Calu3 (cell line): ENCODE data around the gene HOOK2. TPM values are rescaled to one million over a fixed set of nuclear protein-coding genes. Genes with fewer than 3 reads are reported as not detected.
A peak's percentile ranks its signal among the peaks of the same experiment; 100 is the strongest.

Source experiments
- BruUV-seq: library from RNA; stranded (reverse); fragments of 400-500 nt; replicated peaks from 2 replicates; lab custom pipeline; 2021; lab: Mats Ljungman, UMichigan
- CTCF ChIA-PET: fragments of 300-600 bp; sonication (Branson Sonifier 250); formaldehyde crosslinking; loops from one replicate; lab custom pipeline; 2022; ENCODE audit warnings: antibody characterized with exemption; lab: Charles Lee
- DNase-seq: peaks from one replicate; pipeline ENCODE4 v3.0.0; 2022
- H3K27ac Mint-ChIP-seq: one replicate; pipeline ENCODE4 v1.8.0; 2022; ENCODE audit warnings: mixed read lengths; ENCODE audit not compliant: unreplicated experiment
- H3K27me3 Mint-ChIP-seq: one replicate; pipeline ENCODE4 v1.8.0; 2022; ENCODE audit warnings: mixed read lengths; ENCODE audit not compliant: unreplicated experiment
- H3K36me3 Mint-ChIP-seq: one replicate; pipeline ENCODE4 v1.8.0; 2022; ENCODE audit warnings: mild to moderate bottlenecking, moderate library complexity, mixed read lengths; ENCODE audit not compliant: insufficient read depth, unreplicated experiment
- H3K4me1 Mint-ChIP-seq: one replicate; pipeline ENCODE4 v1.8.0; 2022; ENCODE audit warnings: mild to moderate bottlenecking, low read depth, mixed read lengths; ENCODE audit not compliant: unreplicated experiment
- H3K4me3 Mint-ChIP-seq: one replicate; pipeline ENCODE4 v1.8.0; 2022; ENCODE audit warnings: mild to moderate bottlenecking, low read depth, moderate library complexity, mixed read lengths; ENCODE audit not compliant: unreplicated experiment
- H3K9me3 Mint-ChIP-seq: one replicate; pipeline ENCODE4 v1.8.0; 2022; ENCODE audit warnings: low read depth, mixed read lengths; ENCODE audit not compliant: unreplicated experiment
- CTCF ChIP-seq: fragments of 200-600 bp; IDR thresholded peaks from one replicate; pipeline ENCODE4 v1.8.0; 2022; ENCODE audit warnings: antibody characterized with exemption; ENCODE audit not compliant: unreplicated experiment
- intact Hi-C: fragments of 100-400 bp; cut with micrococcal nuclease; formaldehyde crosslinking; loops from one replicate; pipeline ENCODE4 v1.10.0; 2022; ENCODE audit not compliant: unreplicated experiment
- total RNA-seq: library from RNA; stranded (reverse); gene quantifications from 2 replicates; pipeline ENCODE4 v1.2.3, GENCODE V29; 2022

HOOK2 gene
- total RNA-seq, 1 experiment from 2014 or later, result 69.0 TPM

- H3K36me3 Mint-ChIP-seq, result peaks cover 25% of the 10 kb centered on the region
- CTCF ChIA-PET, result interaction anchor here (1.0 kb wide), 1 partner anchor 11 kb away, joined by 3 read pairs; no protein-coding TSS in a partner anchor
- no TSS peak for BruUV-seq
Observed at GRCh38 chr19:12782174-12782423, 6.7 kb upstream of the HOOK2 start.

GRCh38 chr19:12779162-12779993 is 4.0 kb upstream of the HOOK2 start:
- Mint-ChIP-seq H3K27me3 (no peaks in the 10 kb centered on the region), H3K9me3 (no peaks in the 10 kb centered on the region), H3K4me3 (peak overlapping the region; percentile 76), H3K27ac (peak overlapping the region; percentile 64), H3K4me1 (peaks cover 8% of the 10 kb centered on the region), H3K36me3 (peaks cover 41% of the 10 kb centered on the region)
- CTCF ChIA-PET, result interaction anchor here (2.9 kb wide), 1 partner anchor 13 kb away, joined by 17 read pairs; the partner anchor contains the start of gene JUNB
- DNase-seq, result peak; percentile 9
- intact Hi-C loops, result no loop called here
- no TSS peak for BruUV-seq
- no peak for TF ChIP-seq CTCF

More at GRCh38 chr19:12782174-12782423, 6.7 kb upstream of the HOOK2 start:
- Mint-ChIP-seq H3K4me1 (peaks cover 8% of the 10 kb centered on the region), H3K4me3 (no peak overlapping the region), H3K27me3 (no peaks in the 10 kb centered on the region), H3K27ac (no peak overlapping the region), H3K9me3 (no peaks in the 10 kb centered on the region)
- intact Hi-C loops, result no loop called here
- TF ChIP-seq CTCF, result no peak
- no peak for DNase-seq

- Mint-ChIP-seq H3K4me1 (peaks cover 12% of the 10 kb centered on the region), H3K4me3 (peak overlapping the region; percentile 76), H3K27ac (peak overlapping the region; percentile 93), H3K36me3 (peaks cover 46% of the 10 kb centered on the region), H3K9me3 (no peaks in the 10 kb centered on the region), H3K27me3 (no peaks in the 10 kb centered on the region)
- CTCF ChIA-PET, result interaction anchor here (0.7 to 2.9 kb wide), 3 partner anchors 10 to 69 kb away, joined by 3 to 17 read pairs (median 5); partner anchors contain the start of gene JUNB
- TSS peak; percentile 86 for BruUV-seq
- TF ChIP-seq CTCF, result no peak
- DNase-seq, result no peak
- intact Hi-C loops, result no loop called here
Observed at GRCh38 chr19:12778905-12779161, 3.5 kb upstream of the HOOK2 start.

GRCh38 chr19:12778017-12778904 is 2.9 kb upstream of the HOOK2 start:
- intact Hi-C loops, result no loop called here
- CTCF ChIA-PET, result interaction anchor here (0.6 to 3.0 kb wide), 6 partner anchors 9 to 95 kb away, joined by 3 to 17 read pairs (median 6); partner anchors contain the start of gene JUNB
- Mint-ChIP-seq H3K27ac (peak overlapping the region; percentile 93), H3K9me3 (no peaks in the 10 kb centered on the region), H3K4me3 (peak overlapping the region; percentile 76), H3K27me3 (no peaks in the 10 kb centered on the region), H3K4me1 (peaks cover 17% of the 10 kb centered on the region), H3K36me3 (peaks cover 52% of the 10 kb centered on the region)
- DNase-seq, result peak; percentile 55
- no TSS peak for BruUV-seq
- TF ChIP-seq CTCF, result no peak
